HG02571 (cell line): ENCODE data around the gene LNPK.
A peak's percentile ranks its signal among the peaks of the same experiment; 100 is the strongest.
"Not testable (repeated sequence)": the region's sequence is repeated elsewhere in the genome, so short reads cannot be mapped to it uniquely, and the experiment has no call there.

Source experiments
- ATAC-seq: cut with Tn5 transposase; IDR thresholded peaks from one replicate; pipeline ENCODE4 v1.9.1; 2021; ENCODE audit warnings: mild to moderate bottlenecking, moderate library complexity; ENCODE audit not compliant: unreplicated experiment

LNPK gene

DNA sequence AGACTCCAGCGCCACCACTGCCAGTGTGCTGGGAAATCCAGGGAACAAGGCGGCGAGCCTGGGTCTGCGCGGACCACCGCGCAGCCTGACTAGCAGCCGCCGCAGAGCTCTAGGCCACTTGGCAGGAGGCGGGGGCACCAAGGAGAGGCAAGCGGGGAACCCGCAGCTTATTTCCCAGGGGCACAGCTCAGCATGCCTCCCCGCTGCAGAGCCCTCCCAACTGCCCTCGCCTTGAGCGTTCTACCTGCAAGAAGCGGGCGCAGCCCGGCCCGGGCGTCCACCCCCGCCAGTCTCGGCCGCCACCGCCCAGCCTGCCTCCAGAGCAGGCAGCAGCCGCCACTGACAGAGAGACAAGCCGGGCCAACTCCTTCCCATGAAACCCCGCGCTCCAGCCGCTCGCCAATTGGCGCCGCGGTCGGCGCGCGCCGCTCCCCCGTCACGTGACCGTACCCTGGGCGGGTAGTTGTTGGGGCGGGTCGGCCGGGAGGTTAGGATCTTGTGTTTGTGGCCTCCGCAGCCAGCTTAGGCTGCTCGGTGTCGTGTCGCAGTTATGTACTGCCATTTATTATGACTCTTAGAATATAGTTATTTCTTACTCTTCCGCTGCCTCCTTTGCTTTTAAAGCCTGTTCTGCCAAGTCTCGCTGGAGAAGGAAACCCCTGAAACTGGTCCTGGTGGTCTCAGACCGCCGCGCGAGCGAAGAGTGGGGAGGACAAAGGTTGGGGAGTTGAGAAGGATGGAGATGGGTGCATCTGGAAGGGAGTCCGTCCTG, at the start of gene LNPK:
TSS of gene LNPK (minus strand) at position 352 of the 772 bp plus-strand sequence. CDS start 6,683 bp downstream, outside the sequence.
- peak; percentile 93 for ATAC-seq

DNA sequence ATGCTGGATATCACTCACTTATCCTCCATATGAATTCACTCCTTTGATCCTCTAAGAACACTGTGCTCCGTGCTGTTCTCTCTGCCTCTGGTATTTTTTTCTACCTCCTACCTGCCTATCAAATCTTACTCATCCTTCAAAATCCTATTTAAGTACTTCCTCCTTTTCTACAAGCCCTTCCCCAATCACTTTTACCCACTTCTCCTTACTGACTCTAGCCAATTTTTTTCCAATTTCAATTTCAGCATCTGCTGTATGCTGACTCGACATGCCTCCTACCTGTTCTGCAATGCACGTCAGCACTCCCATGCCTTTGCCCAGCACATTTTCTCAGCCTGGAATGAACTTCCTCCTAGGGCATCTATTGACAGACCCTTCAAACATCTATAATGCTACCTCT, 37.3 kb upstream of the LNPK start:
- no peak for ATAC-seq

GRCh38 chr2:176038694-176039093, 36.6 kb upstream of the LNPK start:
- ATAC-seq = no peak

DNA sequence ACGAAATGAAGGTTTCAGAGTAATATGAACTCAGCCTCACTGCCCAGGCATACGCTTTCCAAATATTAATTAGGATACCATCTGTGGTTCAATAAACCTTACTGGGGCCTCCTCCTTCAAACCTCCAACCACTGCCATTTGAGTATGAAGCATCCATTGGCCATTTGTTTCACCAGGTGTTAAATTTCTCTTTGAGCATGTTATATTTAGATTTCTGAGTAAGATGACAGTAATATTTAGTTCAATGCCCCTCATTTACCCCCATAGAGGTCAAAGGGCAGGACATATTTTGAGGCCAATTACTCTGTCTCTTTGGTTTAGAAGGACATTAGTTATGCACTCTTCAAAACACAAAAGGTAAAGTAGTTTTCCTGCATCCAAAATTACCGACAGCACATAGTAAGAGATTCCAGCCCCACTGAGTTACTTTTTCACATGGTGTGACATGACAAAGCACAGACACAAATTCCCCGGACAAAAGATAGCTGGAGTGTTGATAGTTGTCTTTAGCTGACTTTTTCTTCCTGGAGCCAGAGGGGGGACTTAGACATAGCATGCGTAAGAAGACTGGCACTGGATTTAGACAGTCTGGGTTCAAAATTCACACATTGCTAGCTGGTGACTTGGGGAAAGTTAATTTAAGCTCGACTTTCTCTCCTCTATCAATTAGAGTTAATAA, 33.1 kb upstream of the LNPK start:
- no peak for ATAC-seq

DNA sequence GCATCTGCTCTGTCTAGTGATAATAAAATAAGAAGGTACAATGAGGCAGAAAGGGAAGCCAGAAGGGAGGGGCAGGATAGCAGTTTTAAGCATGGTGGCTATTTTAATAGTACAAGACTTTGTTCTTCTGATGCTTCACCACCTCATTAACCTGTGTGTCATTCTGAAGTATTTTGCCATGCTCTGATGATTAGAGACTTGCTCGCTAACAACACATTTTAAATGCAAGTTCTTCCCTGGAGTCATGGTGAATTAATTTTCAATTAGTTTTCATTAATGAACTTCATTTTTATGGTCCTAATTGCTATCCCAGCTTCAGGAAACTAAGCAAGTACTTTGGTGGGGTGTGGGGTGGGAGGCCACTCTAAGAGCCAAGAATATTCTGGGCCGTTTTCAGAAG, 25.7 kb upstream of the LNPK start:
- no peak for ATAC-seq

DNA sequence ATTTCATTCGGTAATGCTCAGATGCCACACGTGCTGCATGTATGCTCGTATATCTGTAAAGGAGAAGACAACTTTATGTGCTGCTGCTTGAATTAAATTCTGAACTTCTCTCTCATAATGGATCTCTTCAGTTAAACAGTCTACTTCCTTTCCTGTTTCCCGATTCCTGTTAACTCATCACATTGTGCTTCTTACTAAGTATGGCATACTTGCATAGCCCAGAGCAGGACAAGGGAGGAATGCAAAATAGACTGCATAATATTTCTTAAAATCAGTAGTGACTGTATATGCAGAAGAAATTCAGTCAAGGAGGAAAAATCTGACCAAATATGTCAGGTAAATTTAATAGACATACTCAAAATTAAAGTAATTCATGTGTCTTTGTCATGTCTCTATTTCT, 23.9 kb upstream of the LNPK start:
- ATAC-seq = no peak

GRCh38 chr2:176024083-176024482, 22.0 kb upstream of the LNPK start:
- no peak for ATAC-seq

DNA sequence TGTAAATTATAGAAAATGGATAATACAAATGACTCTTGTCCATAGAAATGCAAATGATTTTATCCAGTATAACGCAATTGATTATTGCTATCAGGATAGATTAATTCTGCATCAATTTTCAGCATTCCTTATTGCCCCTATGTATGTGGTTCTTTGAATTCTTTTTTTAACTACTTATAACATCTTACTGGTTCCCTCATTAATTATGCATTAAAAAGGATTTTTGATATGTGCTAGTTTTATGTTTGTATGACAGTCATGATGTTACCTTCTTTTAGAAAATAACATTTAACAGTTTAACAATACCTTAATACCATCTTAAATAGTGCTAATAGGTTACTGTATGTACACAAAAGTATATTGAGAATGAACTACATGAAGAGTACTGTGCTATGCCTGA, 20.0 kb upstream of the LNPK start:
- ATAC-seq = no peak

- ATAC-seq = no peak
Measured at GRCh38 chr2:176020400-176020799, 18.3 kb upstream of the LNPK start.

DNA sequence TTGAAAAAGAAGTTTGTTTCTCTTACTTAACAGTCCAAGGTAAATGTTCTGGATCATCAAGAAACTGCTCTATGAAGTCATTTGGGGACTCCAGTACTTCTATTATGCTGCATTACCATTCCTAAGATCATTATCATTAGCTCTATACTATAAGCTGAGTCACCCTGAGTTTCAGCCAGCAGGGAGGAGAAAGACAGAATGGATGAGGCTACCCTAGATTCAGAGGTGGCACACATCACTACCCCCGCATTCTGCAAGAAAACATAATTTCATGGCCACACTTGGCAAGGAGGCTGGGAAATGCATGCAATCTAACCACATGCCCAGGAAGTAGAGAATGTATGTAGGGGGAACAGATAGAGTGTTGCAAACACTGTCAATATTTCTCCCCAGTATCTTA, 16.6 kb upstream of the LNPK start:
- ATAC-seq = no peak

- no peak for ATAC-seq
Measured at GRCh38 chr2:176009445-176009844, 7.4 kb upstream of the LNPK start.

DNA sequence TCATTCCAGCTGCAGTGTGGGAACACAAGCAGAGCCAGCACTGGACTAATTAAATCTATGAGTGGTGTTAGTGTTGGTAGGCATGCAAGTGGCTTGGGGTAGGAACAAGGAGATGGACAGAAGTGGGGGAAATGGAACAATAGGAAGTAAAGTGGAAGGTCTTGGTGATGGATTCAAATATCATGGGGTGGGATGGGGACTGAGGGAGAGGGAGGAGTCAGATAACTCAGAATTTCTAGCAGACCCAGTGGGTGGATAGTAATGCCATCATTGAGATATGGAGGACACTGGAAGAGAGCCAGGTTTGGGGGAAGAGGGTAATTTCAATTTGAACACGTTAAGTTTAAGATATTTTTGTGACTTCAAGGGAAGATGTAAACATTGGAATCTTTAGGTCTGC, 2.9 kb upstream of the LNPK start:
- no peak for ATAC-seq

DNA sequence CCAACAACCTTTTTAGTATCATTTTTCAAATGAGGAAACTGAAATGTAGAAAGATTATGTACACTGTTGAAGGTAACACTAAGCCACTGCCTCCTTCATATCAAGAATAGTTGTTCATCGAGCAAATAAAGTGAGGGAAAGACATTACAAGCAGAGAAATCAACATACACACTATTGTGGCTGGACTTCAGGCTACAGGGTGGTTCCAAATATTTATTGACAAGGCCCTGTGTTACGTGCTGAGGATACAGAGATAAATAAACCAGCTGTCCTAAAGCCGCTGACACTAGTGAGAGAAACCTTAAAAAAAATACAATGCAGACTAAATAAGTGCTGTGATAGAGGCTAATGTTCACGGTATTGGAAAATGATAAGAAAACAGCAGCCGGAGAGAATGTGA, 1.9 kb upstream of the LNPK start:
- ATAC-seq = no peak

- ATAC-seq = peak; percentile 5
Measured at GRCh38 chr2:176002688-176003210, 682 bp upstream of the LNPK start.

DNA sequence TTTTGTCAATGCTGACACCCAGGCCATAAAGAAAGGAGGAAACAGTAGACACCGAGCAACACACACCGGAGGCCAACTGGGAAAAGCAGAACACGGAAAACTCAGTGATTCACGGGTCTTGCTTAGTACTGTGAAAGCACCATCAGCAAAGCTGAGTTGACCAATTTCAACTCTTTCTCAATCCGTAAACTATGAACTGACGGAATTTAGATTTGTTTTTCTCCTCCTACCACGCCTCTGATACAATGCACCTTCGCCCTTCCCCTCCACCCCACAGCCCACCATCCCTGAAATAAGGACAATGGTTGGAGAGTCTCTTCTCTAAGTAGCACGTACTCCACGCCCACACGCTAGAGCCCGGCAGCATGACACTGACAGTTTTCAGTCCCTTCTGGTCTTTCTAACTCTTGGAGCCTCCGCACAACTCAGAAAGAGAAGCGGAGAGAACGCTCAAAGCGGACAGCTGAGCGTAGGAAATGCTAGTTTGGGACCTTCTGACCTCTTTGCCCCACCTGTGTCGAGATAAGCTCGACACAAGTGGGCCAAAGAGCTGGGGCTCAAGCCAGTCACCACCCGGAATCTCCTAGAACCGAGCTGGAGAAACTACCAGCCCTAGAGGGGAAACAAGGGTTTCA, 669 bp downstream of the LNPK start:
- ATAC-seq = peak; percentile 51

GRCh38 chr2:175999283-175999819, 2.7 kb downstream of the LNPK start:
- ATAC-seq = no peak

GRCh38 chr2:175990099-175990498, 12.0 kb downstream of the LNPK start:
- no peak for ATAC-seq

GRCh38 chr2:175987126-175987525, 14.9 kb downstream of the LNPK start:
- not testable (repeated sequence) for ATAC-seq

DNA sequence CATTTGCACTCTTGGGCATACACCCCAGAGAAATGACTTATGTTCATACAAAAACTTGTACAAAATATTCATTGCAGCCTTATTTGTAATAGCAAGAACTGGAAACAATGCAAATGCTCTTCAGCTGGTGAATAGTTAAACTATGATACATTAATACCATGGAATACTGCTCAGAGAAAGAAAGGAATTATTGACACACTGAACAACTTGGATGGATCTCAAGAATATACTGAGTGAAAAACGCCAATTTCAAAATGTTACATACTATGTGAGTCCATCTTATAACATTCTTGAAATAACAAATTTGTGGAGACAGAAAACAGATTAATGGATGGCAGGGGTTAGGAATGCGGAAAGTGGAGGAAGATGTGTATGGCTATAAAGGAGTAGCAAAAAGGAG, 17.2 kb downstream of the LNPK start:
- no peak for ATAC-seq

DNA sequence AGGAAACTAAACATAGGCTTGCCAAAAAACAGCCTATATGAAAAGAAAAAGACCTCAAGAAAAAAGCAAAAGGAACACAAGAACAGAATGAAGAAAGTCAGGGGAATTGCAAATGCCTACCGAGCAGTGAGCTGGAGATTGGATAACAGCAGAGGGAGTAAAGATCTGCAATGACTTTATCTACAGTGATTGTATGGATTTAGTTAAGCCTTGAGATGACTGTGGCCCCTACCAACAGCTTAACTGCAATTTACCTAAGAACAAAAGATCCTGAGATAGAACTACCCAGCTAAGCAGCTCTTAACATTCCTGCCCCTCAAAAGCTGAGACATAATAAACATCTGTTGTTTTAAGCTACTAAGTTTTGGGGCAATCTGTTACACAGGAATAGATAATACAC, 20.5 kb downstream of the LNPK start:
- ATAC-seq = no peak

GRCh38 chr2:175976391-175977157, 25.5 kb downstream of the LNPK start:
- ATAC-seq = no peak
